ENCODE results near the gene PLAA.
A peak's percentile ranks its signal among the peaks of the same experiment; 100 is the strongest.

The PLAA gene

DNA sequence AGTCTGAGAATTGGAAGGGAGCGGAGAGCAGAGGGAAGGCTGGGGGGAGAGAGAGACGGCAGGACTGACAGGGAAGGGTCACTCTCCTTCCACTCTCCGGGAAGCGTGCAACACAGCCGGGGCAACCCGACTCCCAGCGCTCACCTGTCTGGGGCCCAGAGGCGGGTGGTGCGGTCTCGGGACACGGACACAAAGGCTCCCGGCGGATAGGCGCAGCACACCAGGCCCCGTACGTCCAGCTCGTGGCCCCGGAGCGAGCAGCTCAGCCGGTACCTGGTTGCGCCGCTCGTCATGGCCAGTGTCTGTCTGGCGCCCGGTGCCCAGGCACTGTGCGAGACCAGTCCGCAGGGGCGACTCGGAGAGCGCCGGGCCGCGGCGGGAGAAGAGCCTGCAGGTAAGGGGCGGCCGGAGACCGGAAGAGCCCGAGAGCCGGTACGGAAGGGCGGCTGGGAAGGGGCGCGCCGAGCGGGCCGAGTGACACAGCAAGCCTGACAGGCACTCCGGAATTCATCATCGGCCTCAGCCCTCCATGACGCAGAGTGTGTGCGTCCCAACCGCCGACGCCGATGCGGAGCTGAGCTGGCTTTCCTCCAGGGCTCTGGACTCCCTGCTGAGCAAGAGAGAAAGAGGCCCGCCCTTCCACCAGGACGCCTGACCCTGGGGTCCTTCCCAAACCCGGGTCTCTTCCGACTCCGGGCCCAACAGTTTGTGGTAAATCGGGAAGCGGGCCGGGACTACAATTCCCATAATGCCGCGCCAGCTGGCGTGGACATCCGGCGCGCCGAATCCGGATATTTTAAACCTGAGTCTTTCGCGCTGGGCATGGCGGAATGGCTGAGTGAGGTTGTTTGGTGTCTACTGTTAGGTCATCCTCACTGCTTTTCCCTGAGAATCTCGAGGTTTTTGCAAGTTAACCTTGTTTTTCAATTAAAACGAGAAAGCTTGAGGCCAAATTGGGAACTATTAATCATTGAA is at the start of gene PLAA:
PLAA (minus strand) TSS at position 490 of the 975 bp plus-strand sequence; CDS start at position 293, 197 bp downstream.
- DNase-seq (ENCODE audit: low read depth in 4 of 4, low spot score in 1 of 4): peak; percentile 65 to 77 (median 76)

DNA sequence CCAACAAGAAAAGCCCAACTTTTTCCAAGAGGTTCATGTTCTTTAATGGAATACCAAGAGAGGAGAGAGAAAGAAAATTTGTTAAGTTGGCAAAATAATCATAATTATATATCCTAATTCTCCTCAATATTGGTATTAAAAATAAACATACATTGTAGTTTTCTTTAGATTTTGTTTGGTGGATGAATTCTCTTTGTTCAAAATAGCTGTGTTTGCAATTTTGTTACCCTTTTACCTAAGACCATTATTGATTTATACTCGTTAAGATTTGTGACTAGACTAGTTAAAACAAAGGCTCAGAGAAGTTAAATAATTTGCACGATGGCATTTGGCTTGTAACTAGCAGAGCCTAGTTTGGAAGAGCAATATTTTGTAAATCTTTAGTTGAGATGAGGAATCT is 48.8 kb upstream of the PLAA start:
- DNase-seq (ENCODE audit: low read depth in 4 of 4, low spot score in 1 of 4): no peak

DNA sequence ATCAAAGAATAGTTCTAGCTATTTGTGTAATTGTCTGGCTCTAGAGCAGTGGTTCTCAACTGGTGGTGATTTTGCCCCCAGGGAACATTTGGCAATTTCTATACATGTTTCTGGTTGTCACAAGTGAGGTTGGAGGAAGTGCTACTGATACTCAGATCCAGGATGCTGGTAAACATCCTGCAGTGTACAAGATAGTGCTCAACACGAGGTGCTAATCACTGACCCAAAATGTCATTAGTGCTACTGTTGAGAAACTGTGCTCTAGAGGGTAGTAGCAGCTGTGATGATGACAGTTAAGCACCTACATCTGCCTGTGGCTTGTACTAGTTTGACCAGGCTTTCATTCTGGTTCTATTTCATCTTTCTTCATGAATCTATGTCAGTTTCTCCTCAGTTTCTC is 36.3 kb upstream of the PLAA start:
- DNase-seq (ENCODE audit: low read depth in 4 of 4, low spot score in 1 of 4): no peak

DNA sequence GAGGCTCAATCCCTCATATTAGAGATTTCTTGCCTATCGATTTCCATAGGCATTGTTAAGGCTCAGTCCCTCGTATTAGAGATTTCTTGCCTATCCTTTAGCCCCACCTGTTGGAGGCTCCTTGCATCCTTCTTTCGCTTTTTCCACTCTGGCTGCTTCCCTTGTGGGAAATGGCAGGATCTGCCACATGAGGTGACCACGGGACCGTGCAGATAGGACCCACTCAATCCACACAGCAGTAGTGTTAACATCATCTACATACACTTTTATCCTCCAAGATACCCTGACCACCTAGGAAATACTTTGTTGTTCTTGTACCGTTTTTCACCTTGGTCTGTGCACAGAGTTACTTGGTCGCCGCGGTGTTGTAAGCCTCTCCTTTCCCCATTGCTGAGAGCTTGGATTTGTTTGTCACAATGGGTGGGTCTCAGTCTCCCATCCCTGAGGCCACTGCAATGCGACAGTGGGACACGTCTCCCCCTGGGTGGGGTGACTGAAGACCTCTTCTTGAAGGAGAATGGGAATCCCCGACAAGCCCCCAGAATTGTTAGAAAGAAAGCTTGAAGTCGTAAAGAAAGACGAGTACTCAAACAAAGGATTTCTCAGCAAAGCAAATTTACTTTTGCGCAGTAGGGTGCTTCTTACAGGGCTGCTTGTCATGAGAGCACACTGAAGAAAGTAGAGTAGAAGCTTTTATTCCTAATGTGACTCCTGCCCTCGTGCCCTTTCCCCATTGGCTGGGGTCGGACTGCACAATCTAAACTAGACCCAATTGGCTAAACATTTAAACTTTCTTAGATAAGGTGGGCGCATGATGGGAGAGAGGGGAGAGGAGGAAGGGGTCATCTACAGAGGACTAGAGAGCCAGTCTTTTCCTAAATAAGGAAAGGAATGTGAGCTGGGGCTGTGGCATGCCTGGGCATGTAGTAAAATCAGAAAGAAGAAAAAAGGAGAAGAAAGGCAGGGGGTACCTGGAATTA is 29.0 kb upstream of the PLAA start:
- DNase-seq (ENCODE audit: low read depth in 4 of 4, low spot score in 1 of 4): no peak

DNA sequence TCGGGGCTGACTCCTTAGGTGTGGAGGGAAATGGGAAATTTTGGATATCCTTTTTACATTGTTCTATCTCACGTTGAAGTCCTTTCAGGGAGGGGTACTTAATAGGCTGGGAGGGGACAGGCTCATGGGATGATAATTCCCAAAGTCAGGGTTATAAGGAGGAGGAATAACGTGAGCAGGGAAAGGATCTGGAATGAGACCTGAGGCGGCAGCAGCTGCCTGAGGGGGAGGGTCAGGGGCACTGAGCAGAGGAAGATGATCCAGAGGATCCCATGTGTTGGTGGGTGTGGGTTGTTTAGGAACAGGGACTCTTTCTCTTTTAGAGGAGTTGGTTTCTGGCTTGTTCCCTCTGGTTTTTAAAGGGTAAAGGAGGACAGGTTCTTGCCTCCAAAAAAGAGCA is 27.9 kb upstream of the PLAA start:
- DNase-seq (ENCODE audit: low read depth in 4 of 4, low spot score in 1 of 4): no peak

DNA sequence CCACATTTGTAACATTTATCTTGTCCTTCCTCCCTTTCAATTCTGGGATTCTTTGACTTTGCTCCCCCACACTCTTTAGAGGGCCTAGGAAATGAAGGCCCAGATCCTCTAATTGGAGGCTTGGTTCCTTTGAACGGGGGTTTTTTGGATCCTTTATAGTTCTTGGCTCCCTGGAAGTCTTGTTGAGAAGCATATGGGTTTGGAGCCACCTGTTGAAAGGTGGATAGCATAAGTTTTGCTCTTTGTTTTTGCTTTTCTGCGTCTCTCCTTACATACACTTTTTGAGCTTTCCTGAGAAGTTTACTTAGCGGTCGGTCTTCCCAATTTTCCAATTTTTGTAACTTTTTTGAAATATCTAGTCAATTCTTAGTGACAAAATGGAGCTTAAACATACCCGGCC is 26.9 kb upstream of the PLAA start:
- DNase-seq (ENCODE audit: low read depth in 4 of 4, low spot score in 1 of 4): no peak

DNA sequence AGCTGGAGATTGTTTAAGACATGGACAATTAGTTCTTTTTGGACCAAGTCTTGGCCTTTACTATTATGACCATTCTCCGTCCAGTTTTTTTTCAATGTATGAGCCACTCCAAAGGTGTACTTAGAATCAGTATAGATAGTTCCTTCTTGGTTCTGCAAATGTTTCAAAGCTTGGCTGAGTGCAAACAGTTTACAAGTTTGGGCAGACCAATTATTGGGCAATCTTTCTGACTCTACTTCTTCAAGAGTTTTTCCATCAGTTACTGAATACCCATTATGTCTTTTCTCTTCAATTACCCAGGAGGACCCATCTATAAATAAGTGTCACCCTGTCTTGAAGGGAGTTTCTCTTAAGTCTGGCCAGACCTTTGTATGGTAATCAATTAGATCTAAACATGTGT is 24.7 kb upstream of the PLAA start:
- no peak for DNase-seq (ENCODE audit: low read depth in 4 of 4, low spot score in 1 of 4)

DNA sequence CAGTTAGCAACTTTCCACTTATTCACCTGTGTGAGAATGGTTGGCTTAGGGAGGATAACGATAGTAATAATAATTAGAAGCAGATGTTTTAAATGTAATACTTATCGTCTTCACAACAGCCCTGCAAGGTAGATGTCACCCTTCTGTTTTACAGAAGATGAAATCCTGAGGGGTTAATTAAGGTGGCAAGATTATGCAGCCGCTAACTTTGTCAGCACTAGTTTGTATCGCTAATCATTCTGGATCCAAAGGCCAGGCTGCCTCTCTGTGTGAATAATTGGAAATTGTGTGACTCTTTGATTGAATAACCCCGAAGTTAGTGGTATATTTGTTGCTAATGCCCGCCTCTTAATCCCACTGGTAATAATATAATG is 9.8 kb upstream of the PLAA start:
- DNase-seq (ENCODE audit: low read depth in 4 of 4, low spot score in 1 of 4): no peak

DNA sequence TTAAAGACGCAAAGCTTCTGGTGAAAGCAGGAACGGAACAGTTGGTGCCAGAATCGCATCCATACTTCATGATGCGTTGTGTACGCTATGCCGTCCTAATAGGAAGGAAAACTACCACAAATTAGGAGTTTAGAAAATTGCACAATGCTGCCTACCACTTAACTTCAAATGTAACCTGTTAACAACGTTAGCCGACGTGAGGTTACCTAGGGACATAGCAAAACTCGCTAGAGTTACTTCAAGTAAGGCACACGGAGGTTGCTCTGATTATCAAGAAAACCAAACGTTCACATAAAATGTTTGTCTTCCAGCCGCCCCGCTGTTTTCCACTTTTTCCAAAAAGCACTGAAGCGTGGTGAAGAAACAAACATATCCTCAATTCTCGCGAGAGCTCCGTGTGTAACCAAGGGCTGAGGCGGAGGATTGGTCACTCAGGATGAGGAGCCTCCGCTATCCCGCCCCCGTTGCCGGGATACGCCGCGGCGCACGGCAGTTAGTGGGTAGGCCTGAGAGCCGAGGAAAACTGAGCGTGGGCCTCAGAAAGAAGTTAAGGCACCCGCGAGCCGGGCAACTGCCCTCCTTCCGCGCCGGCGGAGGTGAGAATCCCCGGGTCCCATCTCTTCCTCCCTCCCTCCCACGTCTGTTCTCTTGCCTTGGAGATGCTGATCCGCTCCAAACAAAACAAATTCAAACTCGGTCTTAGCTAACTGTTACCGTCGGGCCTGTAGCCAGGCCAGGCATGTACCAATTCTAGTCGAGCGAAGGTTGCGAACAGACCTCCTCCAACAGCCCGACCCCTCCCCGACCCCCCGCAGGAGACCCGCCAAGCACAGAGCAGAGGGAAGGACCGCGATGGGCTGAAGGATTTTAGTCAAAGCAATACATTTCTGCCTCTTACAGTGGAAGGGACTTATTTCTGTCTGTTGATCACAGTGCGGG is 9.1 kb upstream of the PLAA start, which contains the start of gene IFT74:
IFT74 (plus strand) TSS at position 492 of the 939 bp plus-strand sequence. CDS start 5,556 bp downstream, outside the sequence.
- DNase-seq (ENCODE audit: low read depth in 4 of 4, low spot score in 1 of 4): peak; percentile 81 to 90 (median 88)

DNA sequence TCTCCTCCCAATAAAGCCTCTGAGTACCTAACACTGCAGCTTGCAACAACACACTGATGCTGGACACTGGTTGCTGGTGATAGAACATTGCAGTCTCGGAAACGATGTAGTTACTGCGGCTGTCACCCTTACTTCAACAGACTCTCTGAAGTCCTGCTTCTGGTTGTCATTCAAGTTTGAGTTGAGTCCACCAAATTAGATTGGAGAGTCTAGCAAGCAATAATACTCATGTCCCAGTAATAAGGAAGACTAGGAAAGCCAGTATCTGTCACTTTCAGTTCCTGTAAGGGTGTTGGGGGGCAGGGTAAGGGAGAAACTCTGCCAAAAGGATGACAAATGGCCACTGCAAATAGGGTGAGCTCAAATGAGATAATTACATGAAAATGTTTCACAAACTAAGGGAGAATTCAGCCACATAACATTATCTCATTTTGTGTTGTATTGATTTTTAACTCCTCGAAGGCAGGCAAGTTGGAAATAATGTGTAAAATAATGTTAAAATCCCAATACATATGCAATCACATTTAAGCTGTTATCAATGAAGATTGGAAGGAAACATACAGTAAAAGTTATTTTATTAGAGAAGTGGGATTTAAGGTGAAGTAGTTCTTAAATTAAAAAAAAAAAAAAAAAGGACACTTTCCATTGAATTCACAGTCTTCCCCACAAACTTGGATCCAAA is 8.3 kb upstream of the PLAA start:
- DNase-seq (ENCODE audit: low read depth in 4 of 4, low spot score in 1 of 4): no peak

DNA sequence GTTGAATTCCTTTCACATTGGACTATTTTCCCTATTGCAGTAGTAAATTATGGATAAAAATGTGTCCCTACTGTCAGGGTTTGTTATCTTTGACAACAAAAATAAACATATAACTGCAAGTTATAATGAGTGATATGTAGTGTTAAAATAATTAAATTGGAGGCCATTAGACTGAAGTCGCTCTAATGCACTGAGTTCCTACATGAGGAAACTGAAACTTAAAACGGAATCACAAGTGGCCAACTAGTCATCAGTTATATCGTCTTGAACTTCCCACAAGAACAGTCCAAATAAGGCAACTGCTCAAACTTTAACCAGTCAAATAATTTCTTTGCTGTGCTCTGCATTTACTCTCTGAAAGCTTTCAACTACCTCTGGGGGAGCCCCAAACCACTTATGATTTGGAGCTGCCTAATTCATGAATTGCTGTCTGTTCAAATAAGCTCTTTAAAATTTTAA is 7.0 kb upstream of the PLAA start:
- no peak for DNase-seq (ENCODE audit: low read depth in 4 of 4, low spot score in 1 of 4)

DNA sequence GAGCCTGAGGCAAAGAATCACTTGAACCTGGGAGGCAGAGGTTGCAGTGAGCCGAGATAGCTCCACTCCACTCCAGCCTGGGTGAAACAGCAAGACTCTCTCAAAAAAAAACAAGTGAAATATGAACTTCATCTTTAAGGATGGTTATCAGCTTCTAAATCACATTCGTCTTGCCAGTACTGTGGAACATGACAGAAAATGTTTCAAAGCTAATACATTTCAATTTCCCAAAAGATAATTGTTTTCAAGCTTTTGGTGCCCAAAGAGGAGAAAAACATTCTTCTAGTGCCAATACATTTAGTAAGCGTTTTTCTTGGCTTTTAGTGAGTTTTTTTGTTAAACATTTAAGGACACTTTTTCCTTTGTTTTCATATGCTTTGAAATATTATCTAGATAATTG is 4.8 kb upstream of the PLAA start:
- DNase-seq (ENCODE audit: low read depth in 4 of 4, low spot score in 1 of 4): no peak

DNA sequence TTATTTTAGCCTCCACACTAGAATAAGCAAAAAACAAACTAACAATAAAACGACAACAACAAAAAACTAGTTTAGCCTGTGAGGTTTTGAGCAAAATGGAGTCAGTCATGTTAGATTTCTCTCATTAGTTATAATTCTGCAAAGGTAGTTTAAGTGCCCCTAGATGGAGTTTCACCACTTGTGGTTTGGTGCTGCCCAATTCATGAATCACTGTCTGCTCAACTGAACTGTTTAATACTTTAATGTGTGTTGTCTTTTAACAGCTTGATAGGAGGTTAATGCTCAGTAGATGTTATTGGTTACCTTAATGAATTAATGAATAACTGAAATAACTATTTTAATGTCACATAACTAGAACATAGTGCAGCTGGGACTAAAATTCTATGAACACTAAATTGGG is 3.5 kb upstream of the PLAA start:
- no peak for DNase-seq (ENCODE audit: low read depth in 4 of 4, low spot score in 1 of 4)

DNA sequence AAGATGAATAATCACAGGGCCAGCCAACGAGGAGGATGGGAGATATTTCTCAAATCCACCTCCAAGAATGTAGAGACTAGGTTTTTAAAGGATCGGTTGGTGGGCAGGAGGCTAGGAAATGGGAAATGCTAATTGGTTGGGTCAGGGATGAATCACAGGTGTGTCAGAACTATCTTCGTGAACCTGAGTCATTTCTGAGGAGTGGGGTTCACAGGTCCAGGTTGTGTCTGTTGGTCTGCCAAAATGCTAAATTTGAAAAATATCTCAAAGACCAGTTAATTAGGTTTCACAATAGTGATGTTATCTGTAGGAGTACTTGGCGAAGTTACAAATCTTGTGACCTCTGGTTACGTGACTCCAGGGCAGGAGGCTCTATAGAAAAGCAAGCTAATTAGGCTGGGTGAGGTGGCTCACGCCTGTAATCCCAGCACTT is 2.6 kb upstream of the PLAA start:
- no peak for DNase-seq (ENCODE audit: low read depth in 4 of 4, low spot score in 1 of 4)

DNA sequence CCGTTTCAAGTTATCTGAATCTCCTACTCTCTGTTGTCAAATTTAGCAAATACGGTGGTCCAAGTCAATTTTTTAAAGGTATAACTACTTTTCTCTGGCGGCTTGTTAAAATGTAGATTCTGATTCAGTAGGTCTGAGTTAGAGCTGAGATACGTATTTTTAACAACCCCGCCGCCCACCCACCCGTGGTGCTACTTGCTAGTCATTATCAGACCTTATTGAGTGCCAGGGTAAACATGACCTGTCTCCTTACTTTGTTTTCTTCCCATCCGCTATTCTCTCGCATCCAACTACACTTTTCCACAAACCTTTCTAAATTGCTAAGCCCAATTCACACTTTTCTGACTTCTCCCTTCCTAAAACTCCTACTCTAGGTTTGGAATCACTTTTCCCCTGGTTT is 694 bp upstream of the PLAA start:
- DNase-seq (ENCODE audit: low read depth in 4 of 4, low spot score in 1 of 4): peak in 2 of 4 experiments; percentile 13 to 23

DNA sequence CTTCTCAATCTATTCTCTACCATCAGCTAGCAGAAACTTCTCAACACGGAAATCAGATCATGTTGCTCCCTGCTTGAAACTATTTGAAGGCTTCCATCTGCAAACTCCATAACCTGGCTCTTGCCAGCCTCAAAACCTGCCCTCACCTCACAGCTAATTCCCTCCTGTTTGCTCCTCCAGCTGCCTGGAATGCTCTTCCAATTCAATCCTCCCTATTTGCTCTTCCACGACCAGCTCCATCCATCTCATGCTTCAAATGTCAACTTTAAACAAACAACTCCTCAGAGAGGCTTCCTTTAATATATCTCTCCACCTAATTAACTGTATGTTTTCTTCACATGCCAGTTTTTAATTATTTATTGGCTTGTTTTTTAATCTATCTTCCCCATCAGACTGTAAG is 1.5 kb downstream of the PLAA start:
- no peak for DNase-seq (ENCODE audit: low read depth in 4 of 4, low spot score in 1 of 4)

DNA sequence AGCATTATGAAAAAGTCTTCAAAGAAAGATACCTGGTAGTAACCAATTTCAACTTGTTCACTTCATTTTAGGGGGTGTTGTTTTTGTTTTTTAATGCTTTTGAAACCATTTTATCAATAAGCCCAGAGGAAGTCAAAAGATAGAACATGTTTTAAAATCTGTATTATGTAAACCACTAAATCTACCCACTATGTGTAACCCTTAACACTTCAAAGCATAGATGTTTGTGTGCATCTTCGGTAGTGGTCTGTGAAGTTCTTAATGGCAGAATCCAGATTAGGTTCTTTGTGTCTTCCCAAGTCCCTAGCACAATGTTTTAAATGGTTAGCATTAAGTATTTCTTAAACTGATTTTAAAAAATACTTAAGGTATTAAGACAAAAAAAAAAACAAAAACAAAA is 6.3 kb downstream of the PLAA start:
- DNase-seq (ENCODE audit: low read depth in 4 of 4, low spot score in 1 of 4): no peak

DNA sequence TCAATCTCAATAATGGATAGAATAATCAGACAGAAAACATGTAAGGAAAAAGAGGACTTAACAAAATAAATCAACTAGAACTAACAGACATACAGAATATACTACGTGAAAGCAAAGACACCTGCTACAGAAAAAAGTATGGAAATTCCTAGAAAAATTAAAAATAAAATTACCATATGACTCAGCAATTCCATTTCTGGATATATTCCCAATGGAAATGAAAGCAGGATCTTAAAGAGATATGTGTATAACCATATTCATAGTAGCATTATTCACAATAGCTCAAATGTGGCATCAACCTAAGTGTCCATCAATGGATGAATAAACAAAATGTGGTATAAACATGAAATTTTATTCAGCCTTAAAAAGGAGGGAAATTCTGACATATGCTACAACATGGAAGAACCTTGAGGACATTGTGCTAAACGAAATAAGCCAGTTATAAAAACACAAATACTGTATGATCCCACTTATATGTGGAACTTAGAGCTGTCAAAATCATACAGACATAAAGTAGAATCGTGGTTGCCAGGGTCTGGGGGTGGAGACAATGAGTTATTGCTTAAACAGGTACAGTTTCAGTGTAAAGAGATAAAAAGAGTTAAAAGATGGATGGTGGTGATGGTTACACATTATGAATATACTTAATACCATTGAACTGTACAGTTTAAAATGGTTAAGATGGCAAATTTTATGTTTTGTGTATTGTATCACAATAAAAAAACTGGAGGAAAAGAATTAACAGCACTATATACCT is 6.9 kb downstream of the PLAA start:
- no peak for DNase-seq (ENCODE audit: low read depth in 4 of 4, low spot score in 1 of 4)

DNA sequence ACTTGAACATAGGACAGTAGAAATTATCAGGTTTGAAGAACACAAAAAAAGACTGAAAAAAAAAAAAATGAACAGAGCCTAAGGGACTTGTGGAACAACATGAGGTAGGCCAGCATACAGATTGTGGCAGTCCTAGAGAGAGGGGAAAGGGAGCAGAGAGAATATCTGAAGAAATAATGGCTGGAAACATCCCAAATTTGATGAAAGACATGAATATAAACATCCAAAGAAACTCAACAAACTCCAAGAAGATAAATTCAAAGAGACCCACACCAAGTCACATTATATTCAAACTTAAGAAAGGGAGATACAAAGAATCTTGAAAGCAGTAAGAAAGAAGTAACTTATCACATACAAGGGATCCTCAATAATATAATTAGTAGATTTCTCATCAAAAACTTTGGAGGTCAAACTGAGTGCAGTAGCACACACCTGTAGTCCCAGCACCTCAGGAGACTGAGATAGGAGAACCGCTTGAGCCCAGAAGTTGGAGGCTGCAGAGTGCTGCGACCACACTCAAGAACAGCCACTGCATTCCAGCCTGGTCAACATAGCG is 9.1 kb downstream of the PLAA start:
- no peak for DNase-seq (ENCODE audit: low read depth in 4 of 4, low spot score in 1 of 4)
